Activated gamma-delta T cell treated with anti-CD3 and anti-CD28 coated beads, Interleukin-2, amount 50 U/mL, for 16 hours (primary cell): ENCODE results near the gene ASB18.

Experiments used
- DNase-seq: peaks from one replicate; pipeline ENCODE4 v3.0.0-alpha.2; 2020; ENCODE audit warnings: low read depth

Gene ASB18

GRCh38 chr2:236173729-236174607, 90.2 kb downstream of the ASB18 start:
- no peak for DNase-seq

GRCh38 chr2:236173036-236173728, 91.0 kb downstream of the ASB18 start:
- no peak for DNase-seq

GRCh38 chr2:236172255-236173035, 91.8 kb downstream of the ASB18 start:
- DNase-seq: no peak

- no peak for DNase-seq
Observed at GRCh38 chr2:236171680-236172254, 92.4 kb downstream of the ASB18 start.

- DNase-seq: no peak
Observed at GRCh38 chr2:236171181-236171679, 93.0 kb downstream of the ASB18 start.

- no peak for DNase-seq
Observed at GRCh38 chr2:236170590-236171165, 93.5 kb downstream of the ASB18 start.

- no peak for DNase-seq
Observed at GRCh38 chr2:236169741-236170589, 94.2 kb downstream of the ASB18 start.

- DNase-seq: no peak
Observed at GRCh38 chr2:236169151-236169721, 95.0 kb downstream of the ASB18 start.

- no peak for DNase-seq
Observed at GRCh38 chr2:236168110-236169080, 95.8 kb downstream of the ASB18 start, which contains the start of gene GBX2. GBX2 (minus strand) TSS chr2:236168386; CDS start chr2:236167971, 415 bp downstream.

- DNase-seq: no peak
Observed at GRCh38 chr2:236167297-236168109, 96.7 kb downstream of the ASB18 start.

GRCh38 chr2:236166796-236167296, 97.4 kb downstream of the ASB18 start:
- no peak for DNase-seq

GRCh38 chr2:236165842-236166795, 98.1 kb downstream of the ASB18 start:
- DNase-seq: no peak

- DNase-seq: no peak
Observed at GRCh38 chr2:236164925-236165841, 99.0 kb downstream of the ASB18 start.

- no peak for DNase-seq
Observed at GRCh38 chr2:236164201-236164924, 99.8 kb downstream of the ASB18 start.
